ENCODE results near the gene TMEM19.

GRCh38 chr12:71636704-71637115, 49.2 kb upstream of the TMEM19 start:
- peak; percentile 82 for TF ChIP-seq CTCF (IDR thresholded peaks at IDR 0.05; ENCODE audit: low read depth, low read length, poor library complexity, severe bottlenecking)
- TF ChIP-seq EZH2phosphoT487 (IDR thresholded peaks at IDR 0.05; ENCODE audit: borderline replicate concordance, low read length) = no peak
